Kidney (tissue), 14 donors: ENCODE results near the gene ZNF831. TPM values are rescaled to one million over a fixed set of nuclear protein-coding genes. Genes with fewer than 3 reads are reported as not detected.
A peak's percentile ranks its signal among the peaks of the same experiment; 100 is the strongest.

Experiments used
- DNase-seq, 5 donors: peaks; one replicate each; pipeline ENCODE4 v3.0.0-alpha.2; 2013 to 2020
- FAIRE-seq: peaks from 2 replicates; lab custom pipeline; 2012; peaks lifted over from hg19 to GRCh38; lab: Jason Lieb, UNC
- H3K27ac ChIP-seq, 2 donors: one replicate each; pipeline ENCODE4 v1.7.0; 2013; ENCODE audit warnings: low read depth in 2 of 2, low read length in 2 of 2, inconsistent platforms in 1 of 2
- H3K27me3 ChIP-seq: one replicate; pipeline ENCODE4 v1.7.1; 2013; ENCODE audit warnings: low read length, inconsistent platforms; ENCODE audit not compliant: control insufficient read depth, insufficient read depth
- H3K36me3 ChIP-seq, 3 donors: one replicate each; pipeline versions ENCODE4 v1.7.0 to v1.7.1; 2013; ENCODE audit warnings: low read length in 3 of 3, control low read depth in 1 of 3, inconsistent platforms in 1 of 3; ENCODE audit not compliant: insufficient read depth in 3 of 3, control insufficient read depth in 2 of 3
- H3K4me1 ChIP-seq, 3 donors: one replicate each; pipeline versions ENCODE4 v1.7.0 to v1.7.1; 2013; ENCODE audit warnings: low read length in 3 of 3, inconsistent platforms in 1 of 3, low read depth in 1 of 3; ENCODE audit not compliant: control insufficient read depth in 2 of 3, insufficient read depth in 2 of 3
- H3K4me3 ChIP-seq, 3 donors: one replicate each; pipeline versions ENCODE4 v1.7.0 to v1.8.1; 2013; ENCODE audit warnings: low read length in 3 of 3, control low read depth in 1 of 3, inconsistent platforms in 1 of 3
- H3K9ac ChIP-seq, 3 donors: one replicate each; pipeline versions ENCODE4 v1.7.0 to v1.7.1; 2013; ENCODE audit warnings: low read length in 3 of 3, control low read depth in 1 of 3, inconsistent platforms in 1 of 3
- H3K9me3 ChIP-seq, 3 donors: one replicate each; pipeline versions ENCODE4 v1.7.0 to v1.7.1; 2013; ENCODE audit warnings: low read length in 3 of 3, control low read depth in 1 of 3, inconsistent platforms in 1 of 3; ENCODE audit not compliant: control insufficient read depth in 2 of 3, insufficient read depth in 1 of 3
- intact Hi-C: fragments of 100-400 bp; cut with DNase I; formaldehyde crosslinking; loops from one replicate; pipeline ENCODE4 v1.11.1; 2022
- polyA plus RNA-seq: library from polyadenylated mRNA; stranded (reverse); fragments of 350-450 nt; fragmentation: Illumina TruSeq; extraction: RNeasy Lipid Tissue Mini Kit (QIAGEN cat#74804); gene quantifications from one replicate; pipeline ENCODE4 v1.2.3, GENCODE V29; 2014; ENCODE audit warnings: low read depth, low replicate concordance; ENCODE audit not compliant: insufficient read depth
- total RNA-seq: library from RNA; stranded (reverse); fragmentation: NEBNext Ultra II Directional; extraction: Animal tissue kit (Norgen Biotek cat#: 25700); gene quantifications from one replicate; pipeline ENCODE4 v1.2.1, GENCODE V29; 2021
- TF ChIP-seq, protein P1 (sequence below): IDR thresholded peaks from 3 replicates; pipeline ENCODE4 v1.5.1; 2012; ENCODE audit warnings: mild to moderate bottlenecking, moderate library complexity, borderline replicate concordance; ENCODE audit not compliant: insufficient read depth; ENCODE audit errors: extremely low read depth
- donor health status: control.
- donor health status: control.
- donor health status: control.
- donor health status: control.
- donor health status: control.
- donor health status: DM: yes; HTN: yes; CAD: no.
- donor health status: Normal renal cell carcinoma (clear cell type).

ZNF831 gene
- total and polyA plus RNA-seq, 2 donors from 2014 or later = 0.04 to 1.9 TPM

DNA sequence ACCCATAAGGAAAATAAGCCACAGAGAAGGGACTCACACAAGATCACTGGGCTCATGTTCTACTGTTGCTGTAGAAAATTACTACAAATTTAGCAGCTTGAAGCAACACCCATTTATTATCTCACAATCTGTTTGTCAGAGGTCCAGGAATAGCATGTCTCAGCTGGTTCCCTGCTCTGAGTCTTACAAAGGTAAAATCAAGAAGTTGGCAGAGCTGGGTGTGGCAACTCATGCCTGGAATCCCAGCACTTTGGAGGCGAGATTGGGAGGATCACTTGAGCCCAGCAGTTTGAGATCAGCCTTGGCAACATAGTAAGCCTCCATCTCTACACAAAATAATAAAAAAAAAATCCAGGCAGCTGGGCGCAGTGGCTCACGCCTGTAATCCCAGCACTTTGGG is 28.5 kb upstream of the ZNF831 start:
- H3K36me3 ChIP-seq = no peaks in the 10 kb centered on the region
- TF ChIP-seq, protein P1, sequence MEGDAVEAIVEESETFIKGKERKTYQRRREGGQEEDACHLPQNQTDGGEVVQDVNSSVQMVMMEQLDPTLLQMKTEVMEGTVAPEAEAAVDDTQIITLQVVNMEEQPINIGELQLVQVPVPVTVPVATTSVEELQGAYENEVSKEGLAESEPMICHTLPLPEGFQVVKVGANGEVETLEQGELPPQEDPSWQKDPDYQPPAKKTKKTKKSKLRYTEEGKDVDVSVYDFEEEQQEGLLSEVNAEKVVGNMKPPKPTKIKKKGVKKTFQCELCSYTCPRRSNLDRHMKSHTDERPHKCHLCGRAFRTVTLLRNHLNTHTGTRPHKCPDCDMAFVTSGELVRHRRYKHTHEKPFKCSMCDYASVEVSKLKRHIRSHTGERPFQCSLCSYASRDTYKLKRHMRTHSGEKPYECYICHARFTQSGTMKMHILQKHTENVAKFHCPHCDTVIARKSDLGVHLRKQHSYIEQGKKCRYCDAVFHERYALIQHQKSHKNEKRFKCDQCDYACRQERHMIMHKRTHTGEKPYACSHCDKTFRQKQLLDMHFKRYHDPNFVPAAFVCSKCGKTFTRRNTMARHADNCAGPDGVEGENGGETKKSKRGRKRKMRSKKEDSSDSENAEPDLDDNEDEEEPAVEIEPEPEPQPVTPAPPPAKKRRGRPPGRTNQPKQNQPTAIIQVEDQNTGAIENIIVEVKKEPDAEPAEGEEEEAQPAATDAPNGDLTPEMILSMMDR = no peak
- no peaks in the 10 kb centered on the region for H3K9me3 ChIP-seq
- H3K9ac ChIP-seq = no peak overlapping the region
- no peak overlapping the region for H3K27ac ChIP-seq
- no peak overlapping the region for H3K4me3 ChIP-seq
- no peak for FAIRE-seq
- peak in 1 of 5 donors; percentile 11 for DNase-seq
- intact Hi-C loops = no loop called here
- H3K27me3 ChIP-seq = no peaks in the 10 kb centered on the region
- H3K4me1 ChIP-seq = no peaks in the 10 kb centered on the region

DNA sequence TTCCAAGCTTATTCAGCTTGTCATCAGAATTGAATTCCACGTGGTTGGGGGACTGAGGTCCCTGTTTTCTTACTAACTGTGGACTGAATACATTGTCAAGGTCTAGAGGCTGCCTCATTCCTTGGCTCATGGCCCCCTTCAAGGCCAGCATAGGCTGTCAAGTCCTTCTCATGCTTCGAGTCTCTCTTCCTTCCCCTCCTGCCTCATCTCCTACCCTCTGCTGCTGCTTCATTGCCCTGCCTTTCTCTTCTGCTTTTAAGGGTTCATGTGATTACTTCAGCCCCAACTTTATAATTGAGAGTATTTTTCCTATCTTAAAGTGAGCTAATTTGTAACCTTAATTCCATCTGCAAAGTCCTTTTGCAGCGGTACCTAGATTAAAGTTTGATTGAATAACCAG is 27.6 kb upstream of the ZNF831 start:
- Histone ChIP-seq H3K36me3 (no peaks in the 10 kb centered on the region), H3K9ac (no peak overlapping the region), H3K27ac (no peak overlapping the region), H3K27me3 (no peaks in the 10 kb centered on the region), H3K9me3 (no peaks in the 10 kb centered on the region), H3K4me1 (no peaks in the 10 kb centered on the region), H3K4me3 (no peak overlapping the region)
- FAIRE-seq (no peak), DNase-seq (no peak)
- intact Hi-C loops = no loop called here
- TF ChIP-seq, protein P1 = no peak

DNA sequence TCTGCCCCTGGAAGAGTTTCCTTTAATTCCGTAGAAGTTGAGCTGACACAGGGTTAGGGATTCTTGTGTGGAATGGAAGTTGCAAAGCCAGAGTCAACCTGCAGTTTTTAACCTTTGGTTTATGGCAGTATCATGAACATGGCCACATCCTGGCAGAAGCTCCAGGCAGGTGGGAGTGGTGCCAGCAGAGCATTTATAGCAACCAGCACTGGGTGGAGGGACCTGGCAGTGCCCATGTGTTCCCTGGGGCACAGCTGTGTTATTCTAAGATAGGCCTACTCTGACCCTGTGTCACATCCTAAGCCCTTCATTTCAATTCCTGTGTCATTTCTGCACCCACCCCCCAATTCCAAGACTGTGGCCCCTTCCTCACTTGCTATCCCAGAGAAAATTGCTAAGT is 26.1 kb upstream of the ZNF831 start:
- Histone ChIP-seq H3K27me3 (no peaks in the 10 kb centered on the region), H3K36me3 (no peaks in the 10 kb centered on the region), H3K9me3 (no peaks in the 10 kb centered on the region), H3K9ac (no peak overlapping the region), H3K27ac (no peak overlapping the region), H3K4me1 (no peaks in the 10 kb centered on the region), H3K4me3 (no peak overlapping the region)
- TF ChIP-seq, protein P1 = no peak
- intact Hi-C loops = no loop called here
- no peak for DNase-seq
- no peak for FAIRE-seq

DNA sequence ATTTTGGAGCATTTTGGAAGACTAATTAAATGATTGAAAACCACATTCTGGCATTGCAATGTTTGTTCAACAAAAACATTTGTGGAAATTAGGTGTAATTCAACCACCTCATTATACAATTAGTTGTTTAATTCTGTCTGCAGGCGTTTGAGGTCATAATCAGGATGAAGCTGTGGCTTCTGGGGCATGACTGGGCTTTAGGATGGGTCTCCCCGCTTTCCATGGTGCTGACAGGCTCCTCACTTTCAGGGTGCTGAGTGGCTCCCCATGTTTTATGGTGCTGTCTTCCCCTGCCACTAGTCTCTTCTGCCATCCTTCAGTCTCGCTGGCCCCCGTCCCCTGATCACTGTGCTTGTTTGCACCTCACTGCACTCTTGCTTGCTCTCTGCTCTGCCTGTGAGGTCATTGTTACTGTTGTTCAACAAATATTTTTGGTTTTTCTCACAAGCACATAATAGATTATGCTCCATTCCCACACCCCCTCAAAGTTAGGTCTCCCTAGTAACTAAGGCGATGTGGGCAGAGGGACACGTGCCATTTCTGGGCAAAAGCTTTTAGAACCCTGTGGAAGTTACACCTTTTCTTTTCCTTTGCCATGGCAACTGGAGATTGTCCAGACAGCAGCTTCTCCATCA is 25.4 kb upstream of the ZNF831 start:
- no peaks in the 10 kb centered on the region for H3K27me3 ChIP-seq
- H3K4me1 ChIP-seq = no peaks in the 10 kb centered on the region
- TF ChIP-seq, protein P1 = no peak
- no peak overlapping the region for H3K27ac ChIP-seq
- H3K9ac ChIP-seq = no peak overlapping the region
- DNase-seq (peak in 1 of 5 donors; percentile 5), FAIRE-seq (no peak)
- no peaks in the 10 kb centered on the region for H3K9me3 ChIP-seq
- no peak overlapping the region for H3K4me3 ChIP-seq
- no peaks in the 10 kb centered on the region for H3K36me3 ChIP-seq
- intact Hi-C loops = no loop called here
